DLD1 (cell line): ENCODE results near the gene HASPIN.

Source experiments
- in situ Hi-C: cut with HindIII; loops from 2 replicates; pipeline ENCODE4 v1.10.0; 2017; ENCODE audit warnings: low sequenced_read_pairs

The HASPIN gene

GRCh38 chr17:3762922-3763776 is 39.4 kb downstream of the HASPIN start:
- in situ Hi-C loops, result no loop called here

- in situ Hi-C loops, result no loop called here
Measured at GRCh38 chr17:3763777-3764170, 40.1 kb downstream of the HASPIN start.

DNA sequence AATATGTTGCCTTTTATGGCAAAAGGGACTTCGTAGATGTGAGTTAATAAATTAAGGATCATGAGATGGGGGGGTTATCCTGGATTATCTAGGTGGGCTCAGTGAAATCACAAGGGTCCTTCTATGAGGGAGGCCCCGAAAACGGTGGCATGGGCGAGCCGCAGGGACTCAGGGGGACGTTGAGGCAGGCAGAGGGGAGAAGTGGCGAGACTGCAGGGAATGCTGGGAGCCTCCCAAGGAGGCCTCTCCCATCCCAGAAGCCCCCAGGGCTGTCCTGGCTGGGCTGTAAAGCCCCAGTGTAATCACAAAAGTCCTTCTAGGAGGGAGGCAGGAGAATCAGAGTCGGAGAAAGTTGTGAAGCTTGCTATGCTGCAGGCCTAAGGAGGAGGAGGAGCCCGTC is 42.3 kb downstream of the HASPIN start:
- in situ Hi-C loops, result no loop called here

DNA sequence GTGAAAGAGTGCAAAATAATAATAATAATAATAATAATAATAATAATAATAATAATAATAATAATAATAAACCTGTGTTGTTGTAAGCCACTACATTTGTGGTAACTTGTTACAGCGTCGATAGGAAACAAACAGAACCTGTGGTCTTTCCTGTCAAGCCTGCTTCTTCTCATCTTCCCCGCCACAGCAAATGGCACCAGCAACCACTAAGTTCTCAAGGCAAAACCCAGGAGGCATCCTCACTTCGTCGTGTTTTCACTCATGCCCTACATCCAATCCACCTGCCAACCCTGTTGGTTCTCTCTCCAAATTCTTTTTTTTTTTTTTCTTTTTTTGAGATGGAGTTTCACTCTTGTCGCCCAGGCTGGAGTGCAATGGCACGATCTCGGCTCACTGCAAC is 43.1 kb downstream of the HASPIN start:
- in situ Hi-C loops, result no loop called here

DNA sequence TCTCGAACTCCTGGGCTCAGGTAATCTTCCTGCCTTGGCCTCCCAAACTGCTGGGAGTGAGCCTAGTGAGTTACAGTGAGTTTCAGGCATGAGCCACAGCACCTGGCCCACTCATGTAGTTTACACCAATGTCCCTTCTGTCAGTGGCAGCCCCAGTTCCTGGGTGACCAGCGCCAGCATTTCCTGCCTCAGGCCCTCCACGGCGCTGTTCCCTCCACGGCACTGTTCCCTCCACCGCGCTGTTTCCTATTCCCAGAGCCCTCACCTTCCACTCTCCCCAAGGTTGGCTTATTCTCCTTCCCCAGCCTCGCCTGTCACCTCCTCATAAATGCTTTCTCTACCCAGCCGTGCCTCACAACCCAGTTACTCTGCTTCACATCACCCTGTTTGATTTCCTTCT is 44.6 kb downstream of the HASPIN start:
- in situ Hi-C loops, result no loop called here

- in situ Hi-C loops, result no loop called here
Measured at GRCh38 chr17:3768769-3769168, 45.1 kb downstream of the HASPIN start.

- in situ Hi-C loops, result no loop called here
Measured at GRCh38 chr17:3770466-3770865, 46.8 kb downstream of the HASPIN start.

DNA sequence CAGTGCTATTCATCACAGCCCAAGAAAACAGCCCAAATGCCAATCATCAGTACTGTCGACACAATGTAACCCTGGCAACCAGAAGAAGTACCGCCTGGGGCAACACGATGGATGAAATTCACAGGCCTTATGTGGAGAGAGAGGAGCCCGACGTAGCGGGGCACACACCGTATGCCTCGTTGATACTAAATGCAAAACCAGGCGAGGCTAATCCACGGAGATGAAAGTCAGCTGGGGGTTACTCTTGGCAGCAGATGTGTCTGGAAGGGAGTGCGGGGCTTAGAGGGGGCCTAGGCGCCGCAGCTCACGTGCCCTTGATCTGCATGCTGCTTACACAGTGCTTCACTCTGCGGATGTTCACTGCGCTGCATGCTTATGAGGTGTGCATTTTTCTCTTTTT is 47.4 kb downstream of the HASPIN start:
- in situ Hi-C loops, result no loop called here

DNA sequence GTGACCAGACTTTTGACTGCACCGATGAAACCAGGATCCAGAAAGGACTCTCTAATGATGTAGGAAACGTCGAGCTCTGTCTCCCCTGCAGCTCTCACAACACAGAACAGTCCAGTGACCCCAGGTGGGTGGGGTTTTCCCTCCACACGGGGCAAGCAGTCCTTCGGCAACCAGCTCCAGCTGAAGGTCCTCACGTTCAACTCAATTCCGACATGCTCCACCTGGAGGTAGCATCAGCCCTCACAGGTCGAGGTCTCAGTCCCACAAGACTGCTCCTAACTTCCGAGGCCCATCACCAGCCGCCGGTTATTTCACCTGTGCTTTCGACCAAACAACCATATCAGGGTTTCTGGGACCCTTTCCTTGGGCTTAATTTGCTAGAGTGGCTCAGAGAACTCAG is 49.1 kb downstream of the HASPIN start:
- in situ Hi-C loops, result no loop called here

GRCh38 chr17:3773511-3773910 is 49.8 kb downstream of the HASPIN start:
- in situ Hi-C loops, result no loop called here

DNA sequence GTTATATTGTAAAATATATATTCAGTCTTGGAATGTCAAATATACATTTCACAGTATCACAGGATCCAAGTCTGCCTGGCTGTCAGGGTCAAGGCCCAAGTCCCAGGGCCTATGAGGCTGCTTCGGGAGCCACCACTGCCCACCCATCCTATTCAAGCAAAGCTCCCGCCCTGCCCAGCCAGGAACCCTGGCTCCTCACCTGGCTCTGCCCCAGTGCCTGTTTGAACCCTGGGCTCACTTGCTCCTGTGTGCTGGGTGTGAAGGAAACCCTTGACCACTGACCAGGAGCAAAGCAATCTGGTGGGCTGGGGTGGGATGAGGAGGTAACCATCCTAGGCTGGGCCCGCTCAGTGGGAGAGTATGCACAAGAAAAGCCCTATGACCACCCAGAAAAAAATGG is 50.3 kb downstream of the HASPIN start:
- in situ Hi-C loops, result no loop called here
